IMR-90 (cell line): ENCODE measurements around the gene THEM5. TPM values are rescaled to one million over a fixed set of nuclear protein-coding genes. Genes with fewer than 3 reads are reported as not detected.
"Not testable (repeated sequence)": the region's sequence is repeated elsewhere in the genome, so short reads cannot be mapped to it uniquely, and the experiment has no call there.

Experiments used
- ATAC-seq: fragments of 200-7000 bp; cut with Tn5 transposase; 2 replicates; pipeline ENCODE4 v1.9.1; 2020; ENCODE audit warnings: low read depth, mild to moderate bottlenecking, moderate library complexity
- BruUV-seq: library from RNA; stranded (reverse); fragments of 400-500 nt; replicated peaks from 2 replicates; lab custom pipeline; 2021; lab: Mats Ljungman, UMichigan
- CTCF ChIA-PET: fragments of 300-600 bp; formaldehyde crosslinking; extraction: SDS; loops from one replicate; lab custom pipeline; 2021; ENCODE audit warnings: antibody characterized with exemption; lab: Yijun Ruan, JAX
- POLR2A ChIA-PET: fragments of 300-600 bp; sonication (Branson Sonifier 250); formaldehyde crosslinking; loops from one replicate; lab custom pipeline; 2022; ENCODE audit warnings: antibody characterized with exemption; ENCODE audit not compliant: unreplicated experiment; lab: Charles Lee
- DNase-seq: peaks from one replicate; pipeline ENCODE4 v3.0.0; 2013
- H2AFZ ChIP-seq: replicated peaks from 2 replicates; pipeline ENCODE3; 2013; ENCODE audit warnings: low read length, mild to moderate bottlenecking; ENCODE audit not compliant: poor library complexity
- H2AK5ac ChIP-seq: 2 replicates; pipeline ENCODE4 v1.6.1; 2013; ENCODE audit warnings: low read depth, low read length, inconsistent platforms
- H2AK9ac ChIP-seq: replicated peaks from 2 replicates; pipeline ENCODE3; 2013; ENCODE audit warnings: mild to moderate bottlenecking, low read depth, low read length, moderate library complexity; ENCODE audit not compliant: poor library complexity
- H2BK120ac ChIP-seq: 2 replicates; pipeline ENCODE4 v1.6.1; 2013; ENCODE audit warnings: low read depth, low read length, inconsistent platforms
- H2BK15ac ChIP-seq: 3 replicates; pipeline ENCODE4 v1.6.1; 2013; ENCODE audit warnings: low read depth, low read length, inconsistent platforms
- H2BK20ac ChIP-seq: 2 replicates; pipeline ENCODE4 v1.6.1; 2013; ENCODE audit warnings: low read depth, mild to moderate bottlenecking, inconsistent platforms, low read length, moderate library complexity
- H2BK5ac ChIP-seq: 2 replicates; pipeline ENCODE4 v1.6.1; 2013; ENCODE audit warnings: mild to moderate bottlenecking, low read depth, low read length, inconsistent platforms; ENCODE audit not compliant: poor library complexity, severe bottlenecking
- H3K14ac ChIP-seq: replicated peaks from 2 replicates; pipeline ENCODE4 v1.6.1; 2013; ENCODE audit warnings: low read depth, low read length, inconsistent platforms
- H3K18ac ChIP-seq: 2 replicates; pipeline ENCODE4 v1.6.1; 2013; ENCODE audit warnings: low read depth, low read length, control low read depth
- H3K23ac ChIP-seq: 2 replicates; pipeline ENCODE4 v1.6.1; 2013; ENCODE audit warnings: low read depth, low read length, inconsistent platforms
- H3K27ac ChIP-seq: 2 replicates; pipeline ENCODE4 v1.5.1; 2013; ENCODE audit warnings: mild to moderate bottlenecking, control low read depth, low read length; ENCODE audit not compliant: insufficient read depth
- H3K27me3 ChIP-seq: 2 replicates; pipeline ENCODE4 v1.6.1; 2013; ENCODE audit warnings: low read length; ENCODE audit not compliant: control insufficient read depth, insufficient read depth
- H3K36me3 ChIP-seq: 2 replicates; pipeline ENCODE4 v1.6.1; 2013; ENCODE audit warnings: low read length, mixed read lengths; ENCODE audit not compliant: control insufficient read depth, insufficient read depth
- H3K4ac ChIP-seq: 2 replicates; pipeline ENCODE4 v1.6.1; 2013; ENCODE audit warnings: low read depth, low read length, inconsistent platforms
- H3K4me1 ChIP-seq: 2 replicates; pipeline ENCODE4 v1.6.1; 2013; ENCODE audit warnings: low read length, mixed read lengths; ENCODE audit not compliant: control insufficient read depth, insufficient read depth
- H3K4me2 ChIP-seq: 2 replicates; pipeline ENCODE4 v1.6.1; 2013; ENCODE audit warnings: low read depth, mild to moderate bottlenecking, control low read depth, low read length, moderate library complexity
- H3K4me3 ChIP-seq: 2 replicates; pipeline ENCODE4 v1.5.1; 2013; ENCODE audit warnings: low read depth, mild to moderate bottlenecking, control low read depth, low read length, moderate library complexity; ENCODE audit not compliant: insufficient read depth
- H3K56ac ChIP-seq: 2 replicates; pipeline ENCODE4 v1.6.1; 2013; ENCODE audit warnings: low read length, inconsistent platforms; ENCODE audit not compliant: insufficient read depth; ENCODE audit errors: extremely low read depth
- H3K79me1 ChIP-seq, 2 experiments: 2 replicates each; pipeline ENCODE4 v1.6.1; 2013; ENCODE audit warnings: low read length in 2 of 2, inconsistent platforms in 1 of 2, low read depth in 1 of 2
- H3K9ac ChIP-seq: 2 replicates; pipeline ENCODE4 v1.6.1; 2013; ENCODE audit warnings: low read depth, low read length, control low read depth
- H3K9me1 ChIP-seq: 2 replicates; pipeline ENCODE4 v1.6.1; 2013; ENCODE audit warnings: low read length, inconsistent platforms; ENCODE audit not compliant: insufficient read depth
- H3K9me3 ChIP-seq: 2 replicates; pipeline ENCODE4 v1.6.1; 2013; ENCODE audit warnings: low read length; ENCODE audit not compliant: control insufficient read depth, insufficient read depth
- H4K20me1 ChIP-seq: 2 replicates; pipeline ENCODE4 v1.6.1; 2013; ENCODE audit warnings: low read length, inconsistent platforms; ENCODE audit not compliant: insufficient read depth
- H4K5ac ChIP-seq: 2 replicates; pipeline ENCODE4 v1.6.1; 2013; ENCODE audit warnings: mild to moderate bottlenecking, low read depth, low read length, control low read depth
- H4K8ac ChIP-seq, 2 experiments: 2 replicates each; pipeline ENCODE4 v1.6.1; 2013; ENCODE audit warnings: low read depth in 2 of 2, low read length in 2 of 2, control low read depth in 1 of 2, inconsistent platforms in 1 of 2
- H4K91ac ChIP-seq: 2 replicates; pipeline ENCODE4 v1.6.1; 2013; ENCODE audit warnings: low read depth, low read length, inconsistent platforms; ENCODE audit not compliant: insufficient read depth
- FOS ChIP-seq: fragments of 150-350 bp; IDR thresholded peaks from 2 replicates; pipeline ENCODE4 v1.6.1; 2016; ENCODE audit warnings: low read depth, low read length
- MAFK ChIP-seq: IDR thresholded peaks from 2 replicates; pipeline ENCODE4 v1.6.1; 2012; ENCODE audit warnings: low read depth, low read length, improper control_type of control experiment
- POLR2A ChIP-seq: IDR thresholded peaks from 2 replicates; pipeline ENCODE4 v1.6.1; 2012; ENCODE audit warnings: mild to moderate bottlenecking, low read depth, low read length
- SMC3 ChIP-seq: fragments of 150-350 bp; IDR thresholded peaks from 2 replicates; pipeline ENCODE4 v1.6.1; 2016; ENCODE audit warnings: low read depth, mild to moderate bottlenecking, antibody characterized with exemption, low read length, moderate library complexity
- WGBS, 2 experiments: methylation state at CpG; one replicate each; pipeline versions ENCODE4 v1.1.5 to v1.1.7; 2013; ENCODE audit warnings: missing lambda C conversion rate in 2 of 2; ENCODE audit not compliant: insufficient read length in 1 of 2; ENCODE audit errors: extremely low coverage in 2 of 2; 5-methylcytosine and 5-hydroxymethylcytosine counted together
- dilution Hi-C: fragments of 300-500 bp; cut with HindIII; formaldehyde crosslinking; loops from one replicate; pipeline ENCODE4 v1.14.3; 2018; ENCODE audit warnings: low sequenced_read_pairs; ENCODE audit not compliant: unreplicated experiment
- in situ Hi-C: fragments of 300-500 bp; cut with MboI; formaldehyde crosslinking; loops from 3 replicates; pipeline ENCODE4 v1.14.3; 2019; ENCODE audit warnings: low sequenced_read_pairs, inconsistent platforms, mixed read lengths
- intact Hi-C: fragments of 100-400 bp; cut with micrococcal nuclease; formaldehyde crosslinking; loops from 2 replicates; pipeline ENCODE4 v1.10.0; 2022
- polyA plus RNA-seq, 3 experiments: library from polyadenylated mRNA; depleted of rRNA; stranded (reverse); fragments of >200 nt; gene quantifications; 2 replicates each; pipeline ENCODE4 v1.2.3, GENCODE V29; 2012; ENCODE audit warnings: low replicate concordance in 1 of 3
- total RNA-seq: library from RNA; depleted of rRNA; stranded (reverse); fragments of >200 nt; gene quantifications from 2 replicates; pipeline ENCODE4 v1.2.3, GENCODE V29; 2012
- TF ChIP-seq, protein P1 (sequence below): fragments of 150-350 bp; IDR thresholded peaks from 2 replicates; pipeline ENCODE4 v1.6.1; 2016; ENCODE audit warnings: low read depth, mild to moderate bottlenecking, low read length, moderate library complexity, borderline replicate concordance

THEM5 gene
- total and polyA plus RNA-seq, 2 of the 4 experiments (the other 2 are of a cell fraction): not detected

DNA sequence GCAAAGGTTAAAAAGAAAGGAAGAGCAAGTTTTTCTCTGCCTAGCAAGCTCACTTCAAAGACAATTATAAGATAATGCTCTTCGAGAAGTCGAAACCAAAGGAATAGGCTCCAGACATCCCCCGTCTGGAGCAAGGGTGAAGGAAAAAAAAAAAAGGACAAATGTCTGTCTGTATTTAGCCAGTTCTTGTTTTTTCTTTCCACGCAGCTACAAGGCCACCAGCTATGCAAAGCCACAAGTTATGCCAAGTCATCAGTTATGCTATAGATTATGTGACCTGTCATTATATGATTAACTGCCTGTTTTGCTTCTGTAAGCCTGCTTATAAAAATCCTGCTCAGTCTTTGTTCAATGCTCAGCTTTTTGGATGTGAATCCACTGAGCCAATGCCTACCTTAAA is 2.4 kb upstream of the THEM5 start:
- ATAC-seq: no peak
- BruUV-seq: no TSS peak
- H3K27ac ChIP-seq: no peak overlapping the region
- no peak overlapping the region for H3K14ac ChIP-seq
- H3K23ac ChIP-seq: no peak overlapping the region
- no peak overlapping the region for H3K9ac ChIP-seq
- no peak overlapping the region for H2BK20ac ChIP-seq
- ChIA-PET CTCF (no interaction called here), POLR2A (no interaction called here)
- no peaks in the 10 kb centered on the region for H3K36me3 ChIP-seq
- intact Hi-C loops (no loop called here), in situ Hi-C loops (no loop called here), dilution Hi-C loops (no loop called here)
- no peak overlapping the region for H2BK5ac ChIP-seq
- H4K20me1 ChIP-seq: no peaks in the 10 kb centered on the region
- H3K4me2 ChIP-seq: no peak overlapping the region
- no peak overlapping the region for H2BK120ac ChIP-seq
- H3K18ac ChIP-seq: no peak overlapping the region
- H2BK15ac ChIP-seq: no peak overlapping the region
- WGBS, 2 experiments: no CpG with 5 or more reads among the region's 4 CpGs
- TF ChIP-seq MAFK (peak; percentile 71), FOS (no peak), SMC3 (no peak), POLR2A (no peak)
- TF ChIP-seq, protein P1, sequence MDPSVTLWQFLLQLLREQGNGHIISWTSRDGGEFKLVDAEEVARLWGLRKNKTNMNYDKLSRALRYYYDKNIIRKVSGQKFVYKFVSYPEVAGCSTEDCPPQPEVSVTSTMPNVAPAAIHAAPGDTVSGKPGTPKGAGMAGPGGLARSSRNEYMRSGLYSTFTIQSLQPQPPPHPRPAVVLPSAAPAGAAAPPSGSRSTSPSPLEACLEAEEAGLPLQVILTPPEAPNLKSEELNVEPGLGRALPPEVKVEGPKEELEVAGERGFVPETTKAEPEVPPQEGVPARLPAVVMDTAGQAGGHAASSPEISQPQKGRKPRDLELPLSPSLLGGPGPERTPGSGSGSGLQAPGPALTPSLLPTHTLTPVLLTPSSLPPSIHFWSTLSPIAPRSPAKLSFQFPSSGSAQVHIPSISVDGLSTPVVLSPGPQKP: no peak
- no peaks in the 10 kb centered on the region for H3K9me3 ChIP-seq
- no peak overlapping the region for H2AK5ac ChIP-seq
- no peak overlapping the region for H2AK9ac ChIP-seq
- H3K4me3 ChIP-seq: no peak overlapping the region
- H3K9me1 ChIP-seq: no peaks in the 10 kb centered on the region; the same call in 1 of the 2 replicates
- H3K56ac ChIP-seq: no peak overlapping the region
- H3K27me3 ChIP-seq: peaks cover 32% of the 10 kb centered on the region
- no peak for DNase-seq
- no peak overlapping the region for H4K5ac ChIP-seq
- no peak overlapping the region for H4K91ac ChIP-seq
- H4K8ac ChIP-seq: no peak overlapping the region
- H3K4me1 ChIP-seq: peaks cover 1% of the 10 kb centered on the region; the same call in 1 of the 2 replicates
- no peak overlapping the region for H2AFZ ChIP-seq
- no peak overlapping the region for H3K4ac ChIP-seq
- no peaks in the 10 kb centered on the region for H3K79me1 ChIP-seq

DNA sequence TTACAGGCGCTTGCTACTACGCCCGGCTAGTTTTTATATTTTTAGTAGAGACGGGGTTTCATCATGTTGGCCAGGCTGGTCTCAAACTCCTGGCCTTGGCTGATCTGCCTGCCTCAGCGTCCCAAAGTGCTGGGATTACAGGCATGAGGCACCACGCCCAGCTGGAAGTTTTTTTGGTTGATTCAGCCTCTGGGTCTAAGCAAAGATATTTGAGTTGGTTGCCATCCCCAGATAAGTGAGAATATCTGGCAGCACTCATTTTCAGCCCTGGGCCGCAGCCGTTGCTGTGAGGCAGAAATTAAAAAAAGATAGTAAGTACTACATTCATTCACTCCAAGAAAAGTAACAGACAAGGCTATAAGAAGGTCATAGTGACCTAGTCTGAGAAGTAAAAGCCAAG is 2.0 kb upstream of the THEM5 start:
- H3K4me2 ChIP-seq, DNase-seq, H3K36me3 ChIP-seq, intact Hi-C loops, H3K4ac ChIP-seq, H2AK5ac ChIP-seq, H3K9me3 ChIP-seq, H3K4me1 ChIP-seq, H3K79me1 ChIP-seq, CTCF ChIA-PET, H3K9me1 ChIP-seq, H2AK9ac ChIP-seq, H2BK5ac ChIP-seq, H3K18ac ChIP-seq, H3K23ac ChIP-seq, H4K5ac ChIP-seq, H2BK120ac ChIP-seq, H4K91ac ChIP-seq, BruUV-seq, ATAC-seq, H2AFZ ChIP-seq, H3K9ac ChIP-seq, H2BK15ac ChIP-seq, H3K4me3 ChIP-seq, in situ Hi-C loops, H4K8ac ChIP-seq, POLR2A ChIA-PET, H3K27ac ChIP-seq, H4K20me1 ChIP-seq, H3K56ac ChIP-seq, H3K14ac ChIP-seq, dilution Hi-C loops, H2BK20ac ChIP-seq: not testable (repeated sequence)
- 50% methylated on average over 2 of the region's 8 CpGs; no CpG with 5 or more reads in 1 of the 2 experiments for WGBS, 2 experiments
- peaks cover 36% of the 10 kb centered on the region for H3K27me3 ChIP-seq
